HCT116 (cell line): ENCODE measurements around the gene GBE1. TPM values are rescaled to one million over a fixed set of nuclear protein-coding genes. Genes with fewer than 3 reads are reported as not detected.

Experiments used
- ATAC-seq: fragments of 200-7000 bp; cut with Tn5 transposase; 2 replicates; pipeline ENCODE4 v1.9.1; 2020; ENCODE audit warnings: mild to moderate bottlenecking, moderate library complexity
- BruUV-seq: library from RNA; stranded (reverse); fragments of 400-500 nt; replicated peaks from 2 replicates; lab custom pipeline; 2021; lab: Mats Ljungman, UMichigan
- CTCF ChIA-PET: fragments of 300-600 bp; sonication (Branson Sonifier 250); formaldehyde crosslinking; loops from one replicate; lab custom pipeline; 2021; ENCODE audit warnings: antibody characterized with exemption; lab: Charles Lee
- POLR2A ChIA-PET: fragments of 300-600, 350-600 bp; sonication (Branson Sonifier 250); formaldehyde crosslinking; loops from one replicate; lab custom pipeline; 2021; ENCODE audit warnings: antibody characterized with exemption; lab: Charles Lee
- RAD21 ChIA-PET, 2 experiments: fragments of 300-600 bp; sonication (Branson Sonifier 250); formaldehyde crosslinking; loops; one replicate each; lab custom pipeline; 2023; ENCODE audit warnings: low total read pairs in 2 of 2; ENCODE audit not compliant: uncharacterized antibody in 2 of 2, unreplicated experiment in 2 of 2, low non-redundant PET in 1 of 2; lab: Charles Lee
- DNase-seq: peaks from one replicate; pipeline ENCODE4 v3.0.0-alpha.2; 2010; ENCODE audit warnings: low read depth, low spot score
- H2AFZ ChIP-seq: fragments of 200-600 bp; shearing (Covaris generic), sonication (generic); 2 replicates; pipeline ENCODE4 v1.6.1; 2017; ENCODE audit warnings: low read depth, mixed run types, mixed read lengths, antibody characterized with exemption, low read length; ENCODE audit not compliant: poor library complexity, severe bottlenecking
- H3K27ac ChIP-seq: 2 replicates; pipeline ENCODE4 v1.5.1; 2012; ENCODE audit warnings: low read depth, low read length
- H3K27me3 ChIP-seq: fragments of 200-600 bp; sonication (generic); 2 replicates; pipeline ENCODE4 v1.6.1; 2016; ENCODE audit warnings: mixed run types, low read length, mixed read lengths; ENCODE audit not compliant: insufficient read depth
- H3K36me3 ChIP-seq, 2 experiments: fragments of 200-500 bp in 1 of 2; fragments of 200-600 bp in 1 of 2; sonication (Bioruptor generic) in 1 of 2; sonication (generic) in 1 of 2; 2 replicates each; pipeline versions ENCODE4 v1.5.1 to v1.6.1; 2014 to 2016; ENCODE audit warnings: low read length in 2 of 2, inconsistent platforms in 1 of 2, mixed read lengths in 1 of 2, mixed run types in 1 of 2; ENCODE audit not compliant: insufficient read depth in 2 of 2, control insufficient read depth in 1 of 2
- H3K4me1 ChIP-seq, 2 experiments: fragments of 200-600 bp in 1 of 2; sonication (generic) in 1 of 2; 2 replicates each; pipeline versions ENCODE4 v1.5.1 to v1.6.1; 2012 to 2017; ENCODE audit warnings: low read length in 2 of 2, inconsistent platforms in 1 of 2, mild to moderate bottlenecking in 1 of 2, mixed read lengths in 1 of 2, mixed run types in 1 of 2, moderate library complexity in 1 of 2; ENCODE audit not compliant: insufficient read depth in 2 of 2, control insufficient read depth in 1 of 2
- H3K4me2 ChIP-seq: fragments of 200-600 bp; sonication (generic); 2 replicates; pipeline ENCODE4 v1.6.1; 2017; ENCODE audit warnings: mixed run types, low read length, mixed read lengths
- H3K4me3 ChIP-seq, 2 experiments: fragments of 200-600 bp in 1 of 2; sonication (generic) in 1 of 2; replicated peaks in 1 of 2; 2 replicates each; pipeline ENCODE4 v1.5.1; 2011 to 2016; ENCODE audit warnings: low read length in 2 of 2, control low read depth in 1 of 2, low read depth in 1 of 2, mild to moderate bottlenecking in 1 of 2, mixed read lengths in 1 of 2, mixed run types in 1 of 2
- H3K79me2 ChIP-seq: fragments of 200-600 bp; sonication (generic); 2 replicates; pipeline ENCODE4 v1.6.1; 2017; ENCODE audit warnings: mild to moderate bottlenecking, mixed run types, low read length, moderate library complexity, mixed read lengths; ENCODE audit not compliant: insufficient read depth
- H3K9ac ChIP-seq: fragments of 200-600 bp; sonication (generic); 2 replicates; pipeline ENCODE4 v1.6.1; 2016; ENCODE audit warnings: low read length, mixed read lengths
- H3K9me2 ChIP-seq: fragments of 200-600 bp; sonication (generic), shearing (Covaris generic); 2 replicates; pipeline ENCODE4 v1.6.1; 2017; ENCODE audit warnings: mixed run types, mild to moderate bottlenecking, moderate library complexity; ENCODE audit not compliant: insufficient read depth
- H3K9me3 ChIP-seq, 2 experiments: fragments of 200-500 bp in 1 of 2; fragments of 200-600 bp in 1 of 2; sonication (Bioruptor generic) in 1 of 2; sonication (generic) in 1 of 2; 2 replicates each; pipeline ENCODE4 v1.6.1; 2014 to 2017; ENCODE audit warnings: low read length in 2 of 2, mixed read lengths in 2 of 2, inconsistent platforms in 1 of 2, low read depth in 1 of 2, mild to moderate bottlenecking in 1 of 2, mixed run types in 1 of 2, moderate library complexity in 1 of 2; ENCODE audit not compliant: control insufficient read depth in 1 of 2, insufficient read depth in 1 of 2
- H4K20me1 ChIP-seq: fragments of 200-600 bp; sonication (generic), shearing (Covaris generic); 2 replicates; pipeline ENCODE4 v1.6.1; 2017; ENCODE audit warnings: mixed run types, mild to moderate bottlenecking, moderate library complexity; ENCODE audit not compliant: insufficient read depth
- ATF3 ChIP-seq: IDR thresholded peaks from 2 replicates; pipeline ENCODE4 v1.6.1; 2012
- CEBPB ChIP-seq: IDR thresholded peaks from 2 replicates; pipeline ENCODE4 v1.6.1; 2012; ENCODE audit warnings: low read depth
- EGR1 ChIP-seq: IDR thresholded peaks from 2 replicates; pipeline ENCODE4 v1.6.1; 2012; ENCODE audit warnings: low read depth
- ELF1 ChIP-seq: IDR thresholded peaks from 2 replicates; pipeline ENCODE4 v1.6.1; 2012; ENCODE audit warnings: low read depth, borderline replicate concordance
- EZH2 ChIP-seq: fragments of 200-600 bp; sonication (generic); IDR thresholded peaks from 2 replicates; pipeline ENCODE4 v1.6.1; 2017; ENCODE audit warnings: antibody characterized with exemption, mixed run types
- FOSL1 ChIP-seq: IDR thresholded peaks from 2 replicates; pipeline ENCODE4 v1.6.1; 2012; ENCODE audit warnings: low read depth
- JUND ChIP-seq: IDR thresholded peaks from 2 replicates; pipeline ENCODE4 v1.6.1; 2012
- MAX ChIP-seq: IDR thresholded peaks from 2 replicates; pipeline ENCODE4 v1.6.1; 2012
- POLR2A ChIP-seq: IDR thresholded peaks from 2 replicates; pipeline ENCODE4 v1.7.0; 2011; ENCODE audit warnings: borderline replicate concordance; ENCODE audit not compliant: insufficient read depth, insufficient read length; ENCODE audit errors: extremely low read depth
- POLR2AphosphoS5 ChIP-seq: IDR thresholded peaks from 2 replicates; pipeline ENCODE4 v1.6.1; 2011; ENCODE audit warnings: mild to moderate bottlenecking, low read depth, low read length, moderate library complexity
- TCF7L2 ChIP-seq: IDR thresholded peaks from 2 replicates; pipeline ENCODE4 v1.7.0; 2011; ENCODE audit warnings: borderline replicate concordance, inconsistent platforms; ENCODE audit not compliant: insufficient read depth, insufficient read length; ENCODE audit errors: extremely low read depth
- YY1 ChIP-seq: IDR thresholded peaks from 2 replicates; pipeline ENCODE4 v1.6.1; 2011; ENCODE audit warnings: low read length, low read depth, moderate library complexity, mild to moderate bottlenecking; ENCODE audit not compliant: insufficient replicate concordance; ENCODE audit errors: extremely low read depth
- ZFX ChIP-seq: fragments of 450-650 bp; IDR thresholded peaks from 2 replicates; pipeline ENCODE4 v1.6.1; 2017
- intact Hi-C: fragments of 100-400 bp; cut with micrococcal nuclease; formaldehyde crosslinking; loops from 2 replicates; pipeline ENCODE4 v1.10.0; 2022
- total RNA-seq: library from RNA; stranded (reverse); gene quantifications from one replicate; pipeline ENCODE4 v1.2.1, GENCODE V29; 2021; ENCODE audit not compliant: unreplicated experiment
- TF ChIP-seq, protein P1 (sequence below): IDR thresholded peaks from 2 replicates; pipeline ENCODE4 v1.6.1; 2012; ENCODE audit warnings: low read depth

GBE1 gene
- total RNA-seq, 1 experiment from 2014 or later, result 27.7 TPM

- no peaks in the 10 kb centered on the region for H3K36me3 ChIP-seq
- H4K20me1 ChIP-seq, result no peaks in the 10 kb centered on the region
- ATAC-seq (no peak), DNase-seq (no peak)
- H3K9ac ChIP-seq, result no peak overlapping the region
- no peak overlapping the region for H2AFZ ChIP-seq
- no TSS peak for BruUV-seq
- ChIA-PET CTCF (no interaction called here), RAD21 (no interaction called here), POLR2A (no interaction called here)
- H3K4me1 ChIP-seq, result no peaks in the 10 kb centered on the region
- H3K4me2 ChIP-seq, result no peak overlapping the region
- no peaks in the 10 kb centered on the region for H3K9me3 ChIP-seq
- intact Hi-C loops, result no loop called here
- no peaks in the 10 kb centered on the region for H3K9me2 ChIP-seq
- no peaks in the 10 kb centered on the region for H3K79me2 ChIP-seq
- no peak for TF ChIP-seq MAX
- TF ChIP-seq YY1, result no peak
- TF ChIP-seq, protein P1, sequence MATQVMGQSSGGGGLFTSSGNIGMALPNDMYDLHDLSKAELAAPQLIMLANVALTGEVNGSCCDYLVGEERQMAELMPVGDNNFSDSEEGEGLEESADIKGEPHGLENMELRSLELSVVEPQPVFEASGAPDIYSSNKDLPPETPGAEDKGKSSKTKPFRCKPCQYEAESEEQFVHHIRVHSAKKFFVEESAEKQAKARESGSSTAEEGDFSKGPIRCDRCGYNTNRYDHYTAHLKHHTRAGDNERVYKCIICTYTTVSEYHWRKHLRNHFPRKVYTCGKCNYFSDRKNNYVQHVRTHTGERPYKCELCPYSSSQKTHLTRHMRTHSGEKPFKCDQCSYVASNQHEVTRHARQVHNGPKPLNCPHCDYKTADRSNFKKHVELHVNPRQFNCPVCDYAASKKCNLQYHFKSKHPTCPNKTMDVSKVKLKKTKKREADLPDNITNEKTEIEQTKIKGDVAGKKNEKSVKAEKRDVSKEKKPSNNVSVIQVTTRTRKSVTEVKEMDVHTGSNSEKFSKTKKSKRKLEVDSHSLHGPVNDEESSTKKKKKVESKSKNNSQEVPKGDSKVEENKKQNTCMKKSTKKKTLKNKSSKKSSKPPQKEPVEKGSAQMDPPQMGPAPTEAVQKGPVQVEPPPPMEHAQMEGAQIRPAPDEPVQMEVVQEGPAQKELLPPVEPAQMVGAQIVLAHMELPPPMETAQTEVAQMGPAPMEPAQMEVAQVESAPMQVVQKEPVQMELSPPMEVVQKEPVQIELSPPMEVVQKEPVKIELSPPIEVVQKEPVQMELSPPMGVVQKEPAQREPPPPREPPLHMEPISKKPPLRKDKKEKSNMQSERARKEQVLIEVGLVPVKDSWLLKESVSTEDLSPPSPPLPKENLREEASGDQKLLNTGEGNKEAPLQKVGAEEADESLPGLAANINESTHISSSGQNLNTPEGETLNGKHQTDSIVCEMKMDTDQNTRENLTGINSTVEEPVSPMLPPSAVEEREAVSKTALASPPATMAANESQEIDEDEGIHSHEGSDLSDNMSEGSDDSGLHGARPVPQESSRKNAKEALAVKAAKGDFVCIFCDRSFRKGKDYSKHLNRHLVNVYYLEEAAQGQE, result no peak
- TF ChIP-seq TCF7L2, result no peak
- no peak for TF ChIP-seq POLR2A
- no peak for TF ChIP-seq JUND
- no peak for TF ChIP-seq FOSL1
- no peak for TF ChIP-seq ATF3
- no peak for TF ChIP-seq CEBPB
- TF ChIP-seq ELF1, result no peak
- TF ChIP-seq EZH2, result no peak
- TF ChIP-seq EGR1, result no peak
- no peak for TF ChIP-seq ZFX
- no peak for TF ChIP-seq POLR2AphosphoS5
- no peak overlapping the region for H3K27ac ChIP-seq
- no peak overlapping the region for H3K4me3 ChIP-seq
- no peaks in the 10 kb centered on the region; the same call in 1 of the 2 replicates for H3K27me3 ChIP-seq
Observed at GRCh38 chr3:81770710-81771109, 9.3 kb upstream of the GBE1 start.
